ENCODE results near the gene TLE6.

TLE6 gene

DNA sequence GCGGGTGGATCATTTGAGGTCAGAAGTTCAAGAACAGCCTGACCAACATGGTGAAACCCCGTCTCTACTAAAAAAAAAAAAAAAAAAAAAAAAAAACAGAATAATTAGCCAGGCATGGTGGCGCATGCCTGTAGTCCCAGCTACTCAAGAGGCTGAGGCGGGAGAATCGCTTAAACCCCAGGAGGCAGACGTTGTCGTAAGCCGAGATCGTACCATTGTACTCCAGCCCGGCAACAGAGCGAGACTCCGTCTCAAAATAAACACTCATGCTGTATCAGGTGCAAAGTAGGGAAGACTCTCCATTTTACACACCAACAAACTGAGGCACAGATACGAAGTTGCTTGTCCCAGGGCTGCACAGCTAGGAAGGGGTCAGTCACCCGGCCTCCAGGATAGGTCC lies 15.6 kb downstream of the TLE6 start:
- no peak overlapping the region for H3K4me2 ChIP-seq

DNA sequence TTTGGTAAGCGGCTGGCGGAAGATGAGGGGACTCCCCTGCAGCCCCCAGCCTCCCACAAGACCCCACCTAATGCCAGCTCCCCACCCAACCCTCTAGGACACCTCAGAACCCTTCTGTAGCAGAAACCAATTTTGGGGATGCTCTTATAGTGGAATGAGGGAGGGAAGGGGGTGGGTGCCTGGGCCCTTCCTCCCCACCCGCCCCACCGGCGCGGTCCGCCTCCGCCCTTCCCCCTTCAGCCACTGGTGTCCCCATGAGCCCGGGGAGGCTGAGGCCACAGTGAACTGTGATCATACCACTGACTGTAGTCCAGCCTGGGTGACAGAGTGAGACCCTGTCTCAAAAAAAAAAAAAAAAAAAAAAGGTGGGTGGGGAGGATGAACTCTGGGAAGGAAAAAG lies 16.2 kb downstream of the TLE6 start:
- no peak overlapping the region for H3K4me2 ChIP-seq

More for the DNA sequence above, 15.6 kb downstream of the TLE6 start:
- H3K27ac ChIP-seq = no peak overlapping the region
- TF ChIP-seq, protein P1, sequence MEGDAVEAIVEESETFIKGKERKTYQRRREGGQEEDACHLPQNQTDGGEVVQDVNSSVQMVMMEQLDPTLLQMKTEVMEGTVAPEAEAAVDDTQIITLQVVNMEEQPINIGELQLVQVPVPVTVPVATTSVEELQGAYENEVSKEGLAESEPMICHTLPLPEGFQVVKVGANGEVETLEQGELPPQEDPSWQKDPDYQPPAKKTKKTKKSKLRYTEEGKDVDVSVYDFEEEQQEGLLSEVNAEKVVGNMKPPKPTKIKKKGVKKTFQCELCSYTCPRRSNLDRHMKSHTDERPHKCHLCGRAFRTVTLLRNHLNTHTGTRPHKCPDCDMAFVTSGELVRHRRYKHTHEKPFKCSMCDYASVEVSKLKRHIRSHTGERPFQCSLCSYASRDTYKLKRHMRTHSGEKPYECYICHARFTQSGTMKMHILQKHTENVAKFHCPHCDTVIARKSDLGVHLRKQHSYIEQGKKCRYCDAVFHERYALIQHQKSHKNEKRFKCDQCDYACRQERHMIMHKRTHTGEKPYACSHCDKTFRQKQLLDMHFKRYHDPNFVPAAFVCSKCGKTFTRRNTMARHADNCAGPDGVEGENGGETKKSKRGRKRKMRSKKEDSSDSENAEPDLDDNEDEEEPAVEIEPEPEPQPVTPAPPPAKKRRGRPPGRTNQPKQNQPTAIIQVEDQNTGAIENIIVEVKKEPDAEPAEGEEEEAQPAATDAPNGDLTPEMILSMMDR (conservative IDR thresholded peaks at IDR 0.05; ENCODE audit: low read depth, low read length) = no peak
- H3K27me3 ChIP-seq (ENCODE audit: insufficient read depth, low read depth) = peaks cover 80% of the 10 kb centered on the region
- H3K36me3 ChIP-seq (ENCODE audit: insufficient read depth) = no peaks in the 10 kb centered on the region
- no peak overlapping the region for H2AFZ ChIP-seq (ENCODE audit: low read depth)
- H4K20me1 ChIP-seq (ENCODE audit: insufficient read depth) = no peaks in the 10 kb centered on the region
- H3K9ac ChIP-seq = no peak overlapping the region
- no peaks in the 10 kb centered on the region for H3K4me1 ChIP-seq (ENCODE audit: low read depth, poor library complexity, severe bottlenecking)
- no peaks in the 10 kb centered on the region for H3K79me2 ChIP-seq (ENCODE audit: insufficient read depth, low read depth)
- H3K4me3 ChIP-seq (IDR thresholded peaks at IDR 0.05; ENCODE audit: insufficient read depth, low read depth, low read length) = no peak overlapping the region

DNA sequence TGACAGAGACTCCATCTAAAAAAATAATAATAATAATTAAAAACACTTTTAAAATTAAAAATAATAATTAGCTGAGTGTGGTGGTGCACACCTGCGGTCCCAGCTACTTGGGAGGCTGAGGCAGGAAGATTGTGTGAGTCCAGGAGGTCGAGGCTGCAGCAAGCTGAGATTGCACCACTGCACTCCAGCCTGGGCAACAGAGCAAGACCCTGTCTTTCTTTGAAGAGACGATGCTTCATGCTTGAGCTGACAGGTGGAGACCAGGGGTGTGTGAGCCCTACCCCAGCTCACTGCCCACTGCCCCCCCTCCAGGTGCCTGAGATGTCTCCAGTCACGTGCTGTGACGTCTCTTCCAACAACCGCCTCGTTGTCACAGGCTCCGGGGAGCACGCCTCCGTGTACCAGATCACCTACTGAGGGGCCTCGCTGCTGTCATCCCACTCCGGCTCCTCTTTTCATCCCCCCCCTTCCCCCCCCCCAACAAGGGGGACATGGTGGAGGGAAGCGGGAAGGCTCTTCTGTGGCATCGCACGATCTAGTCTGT lies 17.3 kb downstream of the TLE6 start:
- peaks cover 76% of the 10 kb centered on the region for H3K27me3 ChIP-seq (ENCODE audit: insufficient read depth, low read depth)
- H3K4me2 ChIP-seq = no peak overlapping the region
- no peaks in the 10 kb centered on the region for H3K4me1 ChIP-seq (ENCODE audit: low read depth, poor library complexity, severe bottlenecking)
- H2AFZ ChIP-seq (ENCODE audit: low read depth) = no peak overlapping the region
- no peaks in the 10 kb centered on the region for H3K36me3 ChIP-seq (ENCODE audit: insufficient read depth)
- TF ChIP-seq, protein P1 (conservative IDR thresholded peaks at IDR 0.05; ENCODE audit: low read depth, low read length) = no peak
- no peak overlapping the region for H3K27ac ChIP-seq
- H4K20me1 ChIP-seq (ENCODE audit: insufficient read depth) = no peaks in the 10 kb centered on the region
- no peaks in the 10 kb centered on the region for H3K79me2 ChIP-seq (ENCODE audit: insufficient read depth, low read depth)
- H3K9ac ChIP-seq = no peak overlapping the region
- H3K4me3 ChIP-seq (IDR thresholded peaks at IDR 0.05; ENCODE audit: insufficient read depth, low read depth, low read length) = no peak overlapping the region

More for the DNA sequence above, 16.2 kb downstream of the TLE6 start:
- no peak overlapping the region for H3K9ac ChIP-seq
- H3K27me3 ChIP-seq (ENCODE audit: insufficient read depth, low read depth) = peaks cover 79% of the 10 kb centered on the region
- no peaks in the 10 kb centered on the region for H3K36me3 ChIP-seq (ENCODE audit: insufficient read depth)
- H3K27ac ChIP-seq = no peak overlapping the region
- no peaks in the 10 kb centered on the region for H4K20me1 ChIP-seq (ENCODE audit: insufficient read depth)
- no peak overlapping the region for H3K4me3 ChIP-seq (IDR thresholded peaks at IDR 0.05; ENCODE audit: insufficient read depth, low read depth, low read length)
- H3K79me2 ChIP-seq (ENCODE audit: insufficient read depth, low read depth) = no peaks in the 10 kb centered on the region
- TF ChIP-seq, protein P1 (conservative IDR thresholded peaks at IDR 0.05; ENCODE audit: low read depth, low read length) = no peak
- H2AFZ ChIP-seq (ENCODE audit: low read depth) = no peak overlapping the region
- no peaks in the 10 kb centered on the region for H3K4me1 ChIP-seq (ENCODE audit: low read depth, poor library complexity, severe bottlenecking)

DNA sequence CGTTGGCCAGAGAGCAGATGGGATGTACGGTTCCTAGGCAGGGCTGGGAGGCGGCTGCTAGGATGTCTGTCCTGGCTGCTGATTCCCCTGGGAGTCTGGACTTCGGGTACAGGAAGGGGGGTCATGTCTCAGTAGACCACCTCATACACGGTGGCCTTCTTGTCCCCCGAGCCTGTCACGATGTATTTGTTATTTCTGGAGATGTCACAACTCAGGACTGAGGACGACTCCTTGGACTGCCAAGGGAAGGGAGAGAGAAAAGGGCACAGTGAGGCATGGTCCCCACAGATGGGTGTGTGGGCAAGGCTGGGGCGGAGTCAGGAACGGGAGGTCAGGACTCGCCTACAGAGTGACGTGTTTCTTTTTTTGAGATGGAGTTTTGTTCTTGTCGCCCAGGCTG lies 20.4 kb downstream of the TLE6 start:
- TF ChIP-seq, protein P1 (conservative IDR thresholded peaks at IDR 0.05; ENCODE audit: low read depth, low read length) = no peak
- Histone ChIP-seq H3K4me2 (no peak overlapping the region), H3K27ac (no peak overlapping the region), H3K4me1 (ENCODE audit: low read depth, poor library complexity, severe bottlenecking) (no peaks in the 10 kb centered on the region), H3K9ac (no peak overlapping the region), H3K36me3 (ENCODE audit: insufficient read depth) (no peaks in the 10 kb centered on the region), H3K4me3 (IDR thresholded peaks at IDR 0.05; ENCODE audit: insufficient read depth, low read depth, low read length) (no peak overlapping the region), H3K27me3 (ENCODE audit: insufficient read depth, low read depth) (peaks cover 67% of the 10 kb centered on the region), H3K79me2 (ENCODE audit: insufficient read depth, low read depth) (no peaks in the 10 kb centered on the region), H4K20me1 (ENCODE audit: insufficient read depth) (no peaks in the 10 kb centered on the region), H2AFZ (ENCODE audit: low read depth) (no peak overlapping the region)
